HG02623 (cell line): ENCODE results near the gene FAM117B.
"Not testable (repeated sequence)": the region's sequence is repeated elsewhere in the genome, so short reads cannot be mapped to it uniquely, and the experiment has no call there.

Source experiments
- ATAC-seq: cut with Tn5 transposase; IDR thresholded peaks from one replicate; pipeline ENCODE4 v1.9.1; 2021; ENCODE audit warnings: moderate library complexity; ENCODE audit not compliant: unreplicated experiment

Gene FAM117B

DNA sequence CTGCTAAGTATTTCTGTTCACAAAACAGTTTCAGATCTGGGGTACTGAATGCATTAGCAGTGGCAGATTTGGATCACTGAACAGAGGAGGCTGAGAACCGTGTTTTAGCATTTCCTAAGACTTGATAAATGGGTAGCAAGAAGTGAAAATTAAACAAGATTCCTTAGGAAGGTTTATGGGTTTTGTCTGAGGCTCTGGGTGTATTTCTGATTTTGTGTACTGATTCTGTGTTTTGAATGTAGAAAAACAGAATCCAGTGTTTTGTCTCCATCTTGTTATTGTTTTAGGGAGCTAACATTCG lies 1.4 kb downstream of the FAM117B start:
- no peak for ATAC-seq

DNA sequence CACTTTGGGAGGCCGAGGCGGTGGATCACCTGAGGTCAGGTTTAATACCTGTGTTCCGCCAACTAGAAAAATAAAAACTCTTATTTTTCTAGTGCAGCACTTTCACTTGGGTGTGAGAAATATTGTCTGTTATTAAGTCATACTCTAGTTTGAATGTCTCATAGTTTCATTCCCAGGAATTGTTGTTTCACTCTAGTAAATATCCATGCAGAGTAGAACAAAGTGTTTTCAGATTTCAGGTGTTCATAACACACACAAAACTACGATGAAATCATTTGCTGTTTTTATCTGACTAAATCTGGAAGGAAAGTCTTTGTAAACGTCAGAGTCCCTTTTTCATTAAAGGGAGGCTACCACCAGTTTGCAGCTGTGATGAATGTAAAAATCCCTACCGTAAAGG lies 4.0 kb downstream of the FAM117B start:
- ATAC-seq: no peak

DNA sequence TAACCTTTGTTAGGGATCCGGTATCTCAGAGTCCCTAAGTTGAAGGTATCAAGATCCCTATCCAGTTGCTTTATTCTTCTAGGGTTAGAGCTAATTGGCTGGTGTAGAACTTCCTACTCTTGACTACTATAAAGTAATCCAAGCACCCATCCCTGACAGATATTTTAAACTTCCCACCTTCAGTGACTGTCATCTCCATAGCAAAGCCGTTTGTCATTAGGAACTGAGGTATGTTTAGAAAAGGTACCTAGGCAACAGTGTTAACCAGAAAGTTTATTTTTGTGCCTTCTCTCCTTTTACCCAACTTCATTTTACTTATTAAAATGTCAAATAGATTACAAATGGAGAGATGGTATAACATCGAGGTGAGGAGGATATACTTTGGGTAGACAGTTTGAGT lies 4.5 kb downstream of the FAM117B start:
- no peak for ATAC-seq

DNA sequence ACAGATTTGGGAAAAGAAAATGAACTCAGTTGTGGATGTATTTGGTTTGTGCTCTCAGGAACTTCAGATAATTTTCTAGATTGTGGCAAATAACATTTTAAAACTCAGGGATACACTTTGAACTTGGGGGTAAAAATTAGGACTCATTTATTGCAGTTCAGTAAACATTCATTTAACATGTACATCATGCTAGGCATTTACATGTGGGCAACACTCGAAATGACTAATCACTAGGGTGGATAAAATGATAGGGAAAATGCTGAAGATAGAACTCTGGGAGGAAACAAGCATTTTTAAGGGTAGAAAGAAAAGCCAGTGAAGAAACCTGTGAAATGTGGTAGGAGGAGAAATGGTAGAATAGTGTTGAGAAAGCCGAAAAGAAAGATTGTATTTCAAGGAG lies 7.8 kb downstream of the FAM117B start:
- ATAC-seq: no peak

DNA sequence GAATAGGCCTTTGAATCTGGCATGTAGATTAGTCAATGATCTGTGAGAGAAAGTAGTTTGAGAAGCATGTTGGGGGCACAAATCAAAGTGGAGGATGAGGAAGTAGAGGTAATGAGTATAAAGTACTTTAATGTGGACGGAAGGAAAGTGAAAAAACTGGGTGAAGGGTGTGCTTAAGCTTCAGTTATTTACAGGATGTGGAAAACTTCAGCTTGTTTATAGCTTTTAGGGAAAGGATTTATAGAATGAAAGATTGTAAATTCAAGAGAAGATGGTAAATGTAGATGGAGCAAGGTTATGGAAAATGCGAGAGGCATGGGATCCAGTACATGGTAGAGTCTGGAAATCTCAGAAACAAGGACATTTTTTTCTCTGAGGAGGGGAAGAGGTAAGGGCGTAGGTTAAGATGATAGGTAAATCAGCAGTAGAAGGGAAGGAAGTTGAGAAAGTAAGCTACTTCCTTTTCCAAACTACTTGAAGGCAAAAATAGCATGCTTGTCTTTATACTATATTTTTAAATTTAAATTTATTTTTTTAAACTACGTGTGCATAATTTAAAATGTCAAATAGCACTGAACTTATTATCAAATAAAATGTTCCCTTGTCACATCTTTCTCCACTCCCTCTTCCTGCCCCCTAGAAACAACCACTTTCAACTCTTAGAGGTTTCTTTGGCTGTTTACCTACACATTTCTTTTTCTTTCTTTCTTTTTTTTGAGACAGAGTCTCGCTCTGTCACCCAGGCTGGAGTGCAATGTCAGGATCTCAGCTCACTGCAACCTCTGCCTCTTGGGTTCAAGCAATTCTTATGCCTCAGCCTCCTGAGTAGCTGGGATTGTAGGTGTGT lies 8.5 kb downstream of the FAM117B start:
- no peak for ATAC-seq

DNA sequence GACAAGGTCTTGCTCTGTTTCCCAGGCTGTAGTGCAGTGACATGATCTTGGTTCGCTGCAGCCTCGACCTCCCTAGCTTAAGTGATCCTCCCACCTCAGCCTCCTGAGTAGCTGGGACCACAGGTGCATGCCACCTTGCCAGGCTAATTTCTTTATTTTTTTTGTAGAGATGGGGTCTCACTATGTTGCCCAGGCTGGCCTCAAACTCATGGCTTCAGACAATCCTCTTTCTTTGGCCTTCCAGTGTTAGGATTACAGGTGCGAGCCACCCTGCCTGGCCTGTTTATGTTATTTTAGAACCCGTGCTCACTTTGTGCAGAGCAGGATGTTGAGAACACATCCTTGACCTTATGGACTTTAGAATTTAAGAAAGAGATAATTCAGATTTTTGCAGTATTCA lies 17.4 kb downstream of the FAM117B start:
- ATAC-seq: no peak

DNA sequence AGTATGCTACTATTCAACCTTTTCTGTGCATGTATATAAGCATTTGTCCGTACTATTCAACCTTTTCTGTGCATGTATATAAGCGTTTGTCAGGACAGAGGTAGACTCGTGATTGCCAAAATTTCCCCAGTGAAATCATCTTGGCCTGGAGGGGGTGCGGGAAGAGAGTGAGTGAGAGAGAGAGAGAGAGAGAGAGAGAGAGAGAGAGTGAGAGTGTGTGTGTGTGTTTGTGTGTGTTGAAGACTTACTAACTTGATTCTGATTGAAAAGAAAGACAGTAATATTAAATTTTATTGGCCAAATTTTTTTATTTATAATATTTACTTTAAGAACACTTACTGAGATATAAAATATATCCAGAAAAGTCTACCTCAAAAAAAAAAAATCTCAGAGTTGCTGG lies 19.1 kb downstream of the FAM117B start:
- ATAC-seq: no peak

DNA sequence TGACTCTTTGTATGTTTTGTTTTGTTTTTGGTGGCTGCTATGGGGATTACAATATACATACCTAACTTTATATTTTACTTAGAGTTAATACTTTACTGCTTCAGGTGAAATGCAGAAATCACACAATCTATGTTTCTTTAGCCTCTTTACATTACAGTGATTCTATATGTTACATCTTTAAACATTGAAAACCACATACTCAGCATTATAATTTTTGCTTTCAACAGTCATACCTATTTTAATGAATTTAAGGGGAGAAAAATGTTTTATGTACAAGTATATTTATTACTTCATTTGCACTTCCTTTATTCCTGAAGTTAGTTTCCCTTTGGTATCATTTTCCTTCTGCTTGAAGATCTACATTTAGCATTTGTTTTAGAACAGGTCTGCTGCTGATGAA lies 23.1 kb downstream of the FAM117B start:
- ATAC-seq: no peak

DNA sequence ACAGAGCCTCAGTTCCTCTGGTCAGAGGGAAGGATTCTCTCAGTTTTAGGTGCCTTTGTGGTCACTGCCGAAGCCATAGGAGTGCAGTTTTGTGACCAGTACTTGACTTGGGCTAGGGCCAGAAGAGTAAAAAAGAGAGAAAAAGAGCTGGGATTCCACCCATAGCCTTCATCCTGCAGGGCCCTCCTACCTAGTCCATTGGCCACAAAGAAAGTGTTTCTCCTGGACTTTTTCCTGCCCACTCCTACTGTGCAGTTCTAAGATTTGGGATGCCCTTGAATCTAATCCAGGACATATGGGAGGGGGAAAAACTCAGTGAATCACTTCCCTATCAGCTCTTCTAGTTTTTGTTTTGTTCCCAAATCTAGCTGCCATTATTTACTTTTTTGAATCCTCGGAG lies 26.0 kb downstream of the FAM117B start:
- ATAC-seq: no peak

DNA sequence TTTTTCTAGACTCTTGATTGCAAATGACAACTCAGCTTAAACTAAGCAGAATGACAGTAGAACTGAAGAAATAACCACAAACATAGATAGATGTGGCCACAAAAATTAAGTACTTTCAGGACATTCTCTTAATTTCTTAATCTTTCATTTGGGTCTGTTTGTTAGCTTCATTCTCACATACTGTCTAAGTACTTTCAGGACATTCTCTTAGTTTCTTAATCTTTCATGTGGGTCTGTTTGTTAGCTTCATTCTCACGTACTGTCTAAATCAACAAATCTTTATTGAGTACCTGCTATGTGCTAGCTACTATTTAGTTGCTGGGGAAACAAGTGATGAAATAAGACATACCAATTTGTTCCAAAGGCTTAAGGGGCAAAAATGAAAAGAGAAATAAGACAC lies 35.1 kb downstream of the FAM117B start:
- no peak for ATAC-seq

DNA sequence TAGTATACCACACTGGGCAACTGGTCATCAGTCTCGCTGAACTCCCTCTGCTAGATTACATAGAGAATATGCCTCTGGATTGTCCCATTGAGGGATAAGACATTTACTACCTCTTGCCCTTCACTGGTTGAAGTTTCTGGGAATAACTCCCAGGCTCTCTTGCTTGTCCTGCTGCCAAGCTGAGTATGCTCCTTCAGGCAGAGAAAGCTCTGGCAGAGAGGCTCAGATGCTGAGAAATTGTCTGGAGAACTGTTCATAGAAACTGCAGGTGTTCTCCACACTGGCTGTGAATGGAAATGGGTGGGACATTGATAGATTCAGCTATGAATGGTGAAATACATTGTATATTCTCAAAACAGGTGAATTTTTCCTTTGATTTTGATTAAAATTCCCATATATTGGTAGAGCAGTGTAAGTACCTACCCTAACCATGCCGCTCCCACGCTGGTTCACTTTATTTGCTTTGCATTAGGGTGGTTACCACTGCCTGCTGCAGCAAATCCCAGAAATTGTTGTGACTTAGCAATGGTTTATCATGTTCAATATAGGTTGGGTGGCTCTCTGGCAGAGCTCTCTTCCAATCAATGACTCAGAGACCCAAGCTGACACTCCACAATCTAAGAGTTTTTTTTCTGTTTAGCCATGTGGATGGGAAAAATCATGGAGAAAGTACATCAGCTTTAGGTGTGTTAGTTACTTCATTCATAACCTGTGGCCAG lies 36.7 kb downstream of the FAM117B start:
- ATAC-seq: no peak

DNA sequence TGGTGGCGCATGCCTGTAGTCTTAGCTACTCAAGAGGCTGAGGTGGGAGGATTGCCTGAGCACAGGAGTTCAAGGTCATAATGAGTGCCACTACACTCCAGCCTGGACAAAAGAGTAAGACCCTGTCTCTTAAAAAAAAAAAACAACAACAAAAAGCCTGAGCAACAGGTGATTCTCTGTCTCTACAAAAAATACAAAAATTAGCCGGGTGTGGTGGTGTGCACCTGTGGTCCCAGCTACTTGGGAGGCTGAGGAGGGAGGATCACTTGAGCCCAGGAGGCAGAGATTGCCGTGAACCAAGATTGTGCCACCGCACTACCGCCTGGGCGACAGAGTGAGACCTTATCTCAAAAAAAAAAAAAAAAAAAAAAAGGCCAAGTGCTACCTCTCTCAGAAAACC lies 40.3 kb downstream of the FAM117B start:
- ATAC-seq: not testable (repeated sequence)

DNA sequence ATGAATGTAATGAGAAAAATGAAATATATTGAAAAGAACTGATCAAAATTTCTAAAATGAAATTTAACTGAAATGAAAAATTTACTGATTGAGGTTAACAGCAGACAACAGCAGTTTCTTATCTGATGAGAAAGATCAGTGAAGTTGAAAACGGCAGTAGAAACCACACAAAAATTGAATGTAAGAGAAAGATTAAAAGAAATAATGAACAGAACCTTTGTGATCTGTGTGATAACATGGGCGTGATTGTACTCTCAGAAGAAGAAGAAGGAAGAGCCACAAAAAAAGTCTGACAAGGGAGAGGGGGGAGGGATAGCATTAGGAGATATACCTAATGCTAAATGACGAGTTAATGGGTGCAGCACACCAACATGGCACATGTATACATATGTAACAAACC lies 45.2 kb downstream of the FAM117B start:
- no peak for ATAC-seq

DNA sequence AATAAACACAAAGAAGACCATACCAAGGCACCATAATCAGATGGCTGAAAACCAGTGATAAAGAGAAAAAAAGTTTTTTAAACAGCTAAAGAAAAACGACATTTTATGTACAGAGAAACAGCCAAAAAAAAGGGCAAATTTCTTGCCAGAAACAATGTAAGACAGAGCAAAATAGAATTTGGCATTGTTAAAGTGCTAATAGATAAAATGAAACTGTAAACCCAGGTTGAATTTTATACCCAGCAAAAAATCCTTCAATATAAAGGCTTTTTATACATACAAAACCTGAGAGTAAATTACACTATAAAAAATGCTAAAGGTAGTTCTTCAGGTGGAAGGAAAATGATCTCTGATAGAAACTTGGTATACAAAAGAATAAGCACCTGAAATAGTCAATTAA lies 45.7 kb downstream of the FAM117B start:
- ATAC-seq: no peak

DNA sequence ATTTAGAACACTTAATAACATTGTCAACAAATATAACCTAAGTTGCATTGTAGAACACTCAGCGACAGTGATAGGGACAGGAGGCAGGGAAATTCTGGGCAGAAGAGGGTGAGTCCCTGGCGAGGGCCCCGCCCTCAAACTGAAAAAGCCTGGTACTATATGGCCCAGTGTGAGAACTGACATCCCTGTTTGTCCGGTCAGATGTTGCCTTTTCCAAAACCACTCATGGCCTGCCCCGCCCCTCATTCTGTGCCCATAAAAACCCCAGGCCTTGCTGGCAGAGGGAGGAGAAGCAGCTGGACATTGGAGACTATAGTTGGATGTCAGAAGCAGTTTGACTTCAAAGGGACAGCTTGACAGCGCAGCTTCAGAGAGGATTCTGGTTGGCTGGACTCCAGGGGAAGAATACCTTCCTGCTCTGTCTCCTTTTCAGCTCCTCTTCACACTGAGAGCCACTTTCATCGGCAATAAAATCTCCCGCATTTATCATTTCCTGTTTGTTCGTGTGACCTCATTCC lies 47.0 kb downstream of the FAM117B start:
- no peak for ATAC-seq

DNA sequence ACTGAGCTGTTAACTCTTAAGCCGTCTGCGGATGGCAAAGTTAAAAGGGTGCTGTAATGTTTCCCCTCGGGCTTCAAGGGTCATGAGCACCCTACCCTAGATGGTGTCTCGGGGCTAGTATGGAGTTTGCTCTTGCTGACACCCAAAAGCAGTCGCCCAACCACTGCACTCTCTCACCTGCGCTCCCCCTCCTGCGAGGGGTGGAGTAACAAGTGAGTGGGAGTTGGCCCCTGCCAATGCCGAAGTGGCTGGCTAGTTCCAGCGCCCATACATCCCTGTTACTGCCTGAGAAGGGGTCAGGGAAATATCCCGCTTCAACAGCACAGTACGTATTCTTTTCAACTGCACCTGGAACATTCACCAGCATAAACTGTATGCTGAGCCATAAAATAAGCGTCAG lies 47.5 kb downstream of the FAM117B start:
- no peak for ATAC-seq

DNA sequence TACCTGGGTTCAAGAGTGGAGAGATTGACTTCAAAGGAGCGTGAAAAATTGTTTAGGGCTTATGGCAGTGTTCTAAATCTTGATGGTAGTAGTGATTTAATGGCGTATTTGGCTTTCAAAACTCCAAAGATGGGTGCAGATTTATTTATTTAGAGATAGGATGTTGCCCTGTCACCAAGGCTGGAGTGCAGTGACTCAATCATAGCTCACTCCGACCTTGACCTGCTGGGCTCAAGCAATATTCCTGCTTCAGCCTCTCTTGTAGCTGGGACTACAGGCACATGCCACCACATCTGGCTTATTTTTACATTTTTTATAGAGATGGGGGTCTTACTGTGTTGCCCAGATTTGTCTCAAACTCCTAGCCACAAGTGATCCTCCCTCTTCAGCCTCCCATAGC lies 52.5 kb downstream of the FAM117B start:
- ATAC-seq: no peak

DNA sequence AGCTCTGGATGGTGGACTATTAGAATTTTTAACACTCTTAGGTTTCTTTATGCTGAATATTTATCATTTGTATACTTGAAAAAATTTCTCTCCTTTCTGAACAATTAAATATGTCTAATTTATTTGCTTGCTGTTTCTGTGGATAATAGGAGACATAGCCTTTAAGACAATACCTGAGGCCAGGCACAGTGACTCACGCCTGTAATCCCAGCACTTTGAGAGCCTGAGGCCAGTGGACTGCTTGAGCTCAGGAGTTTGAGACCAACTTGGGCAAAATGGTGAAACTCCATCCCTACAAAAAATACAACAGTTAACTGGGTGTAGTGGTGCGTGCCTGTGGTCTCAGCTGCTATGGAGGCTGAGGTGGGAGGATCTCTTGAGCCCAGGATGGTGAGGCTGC lies 54.7 kb downstream of the FAM117B start:
- ATAC-seq: no peak

DNA sequence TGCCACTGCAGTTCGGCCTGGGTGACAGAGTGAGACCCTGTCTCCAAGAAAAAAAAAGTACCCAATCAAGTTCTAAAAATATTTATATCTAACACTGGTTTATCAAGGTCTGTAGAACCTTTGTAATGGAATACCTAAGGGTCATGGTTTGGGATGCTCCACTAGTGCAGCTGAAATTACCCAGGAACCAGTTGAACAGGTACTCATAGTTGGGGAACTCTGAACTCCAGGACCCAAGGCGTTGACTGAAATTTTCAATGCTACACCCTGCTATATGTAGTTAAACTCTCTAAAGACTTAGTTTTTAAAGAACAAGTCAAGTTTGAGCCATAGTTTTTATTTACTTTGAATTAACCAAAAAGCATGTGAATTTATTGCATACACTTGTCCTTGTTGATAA lies 55.1 kb downstream of the FAM117B start:
- no peak for ATAC-seq

DNA sequence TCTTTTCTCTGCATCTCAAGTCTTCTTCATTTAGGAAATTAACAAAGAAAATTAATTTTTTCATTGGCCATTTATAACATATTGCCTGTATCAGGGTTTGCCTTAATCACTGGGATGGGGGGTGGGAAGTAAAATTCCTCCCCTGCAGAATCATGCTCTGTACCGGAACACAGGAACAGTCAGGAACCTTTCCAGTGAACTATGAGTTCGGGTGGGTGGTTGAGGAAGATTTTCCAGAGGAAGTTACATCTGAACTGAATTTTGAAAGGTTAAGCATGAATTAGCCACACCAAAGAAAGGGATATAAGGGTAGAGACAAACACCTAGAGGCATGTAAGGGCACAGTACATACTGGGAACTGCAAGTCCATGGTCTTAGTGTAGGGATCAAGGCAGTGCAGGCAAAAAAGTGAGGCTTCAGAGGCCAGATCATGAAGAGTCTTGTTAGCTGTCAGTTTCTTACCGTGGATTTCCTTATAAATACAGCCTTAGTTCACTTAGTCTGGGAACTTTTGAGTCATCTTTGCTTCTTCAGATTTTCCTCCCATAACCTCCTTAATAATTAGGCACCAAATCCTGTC lies 55.6 kb downstream of the FAM117B start:
- ATAC-seq: no peak

DNA sequence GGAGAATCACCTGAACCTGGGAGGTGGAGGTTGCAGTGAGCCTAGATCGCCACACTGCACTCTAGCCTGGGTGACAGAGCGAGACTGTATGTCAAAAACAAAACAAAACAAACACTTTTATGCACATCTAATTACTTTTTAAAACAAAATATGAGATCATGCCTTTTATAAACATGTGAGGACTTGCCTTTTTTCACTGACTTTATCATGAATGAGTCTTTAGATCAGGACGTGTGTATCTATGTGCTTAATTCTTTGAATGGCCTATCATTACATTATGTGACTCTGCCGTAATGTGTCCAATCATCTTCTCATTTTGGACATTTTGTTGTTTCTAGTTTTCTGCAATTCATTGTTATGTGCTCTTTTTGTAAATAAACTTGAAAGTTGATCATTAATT lies 58.7 kb downstream of the FAM117B start:
- no peak for ATAC-seq

DNA sequence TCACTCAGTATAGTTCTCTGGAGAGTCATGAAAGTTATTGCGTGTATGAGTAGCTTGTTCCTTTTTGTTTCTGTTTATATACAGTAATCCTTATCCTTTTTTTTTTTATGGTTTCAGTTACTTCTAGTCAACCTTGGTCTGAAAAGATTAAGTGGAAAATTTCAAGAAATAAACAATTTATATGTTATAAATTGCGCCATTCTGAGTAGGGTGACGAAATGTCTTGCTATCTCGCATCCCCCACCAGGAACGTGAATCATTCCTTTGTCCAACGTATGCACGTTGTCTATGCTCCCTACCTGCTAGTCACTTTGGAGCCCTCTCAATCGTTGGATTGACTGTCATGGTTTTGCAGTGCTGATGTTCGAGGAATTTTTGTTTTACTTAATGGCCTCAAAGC lies 60.4 kb downstream of the FAM117B start:
- no peak for ATAC-seq
